Uterus (tissue), 2 donors: ENCODE measurements around the gene GABARAPL2.

Experiments
- CTCF ChIP-seq, 4 experiments: fragments of 200-600 bp in 2 of 4; fragments of 450-650 bp in 2 of 4; sonication (generic) in 2 of 4; IDR thresholded peaks; one replicate each; pipeline ENCODE4 v1.5.1; 2016 to 2019; ENCODE audit warnings: antibody characterized with exemption in 4 of 4, mild to moderate bottlenecking in 2 of 4, moderate library complexity in 1 of 4
- POLR2A ChIP-seq, 2 donors: fragments of 450-650 bp; IDR thresholded peaks; one replicate each; pipeline ENCODE4 v1.6.1; 2016; ENCODE audit warnings: antibody characterized with exemption in 2 of 2, mild to moderate bottlenecking in 1 of 2, moderate library complexity in 1 of 2

GRCh38 chr16:75622761-75623605 lies 56.8 kb downstream of the GABARAPL2 start, which contains the start of gene ADAT1:
- peak in 2 of 4 experiments; percentile 20 to 46 for TF ChIP-seq CTCF (IDR thresholded peaks at IDR 0.05)
- TF ChIP-seq POLR2A (IDR thresholded peaks at IDR 0.05): peak; percentile 79 to 86
